ENCODE results near the gene CD101.

Gene CD101

GRCh38 chr1:117079737-117080136 is 78.2 kb downstream of the CD101 start:
- intact Hi-C loops (cut with DNase I) = no loop called here

GRCh38 chr1:117084231-117084630 is 82.7 kb downstream of the CD101 start:
- no peak for DNase-seq
- intact Hi-C loops (cut with DNase I) = no loop called here

More at GRCh38 chr1:117079737-117080136, 78.2 kb downstream of the CD101 start:
- no peak for DNase-seq

Measured in posterior cingulate gyrus (tissue), 11 donors.